Transverse colon (tissue), 4 donors: Measurements from ENCODE around the gene NDUFAF2. TPM values are rescaled to one million over a fixed set of nuclear protein-coding genes. Genes with fewer than 3 reads are reported as not detected.

Experiments used
- DNase-seq: peaks from one replicate; pipeline ENCODE4 v3.0.0-alpha.2; 2019
- H3K27ac ChIP-seq, 4 donors: fragments of 200-600 bp; sonication (generic); 2 replicates each; pipeline ENCODE4 v1.5.1; 2016 to 2018; ENCODE audit warnings: inconsistent platforms in 4 of 4
- H3K27me3 ChIP-seq: fragments of 200-600 bp; sonication (generic); 2 replicates; pipeline ENCODE4 v1.5.1; 2017; ENCODE audit warnings: inconsistent platforms
- H3K36me3 ChIP-seq, 4 donors: fragments of 200-600 bp; sonication (generic); 2 replicates each; pipeline ENCODE4 v1.5.1; 2017 to 2019; ENCODE audit warnings: inconsistent platforms in 4 of 4
- H3K4me1 ChIP-seq, 4 donors: fragments of 200-600 bp; sonication (generic); 2 replicates each; pipeline ENCODE4 v1.5.1; 2017 to 2020; ENCODE audit warnings: inconsistent platforms in 4 of 4
- H3K4me3 ChIP-seq, 4 donors: fragments of 200-600 bp; sonication (generic); 1 replicate in 1 of 4; 2 replicates in 3 of 4; pipeline versions ENCODE4 v1.5.1 to v1.6.1; 2017 to 2019; ENCODE audit warnings: inconsistent platforms in 4 of 4
- H3K9me3 ChIP-seq, 2 donors: fragments of 200-600 bp; sonication (generic); 2 replicates each; pipeline ENCODE4 v1.5.1; 2017 to 2019; ENCODE audit warnings: inconsistent platforms in 2 of 2
- CTCF ChIP-seq, 5 experiments: fragments of 200-600 bp in 3 of 5; fragments of 450-650 bp in 2 of 5; sonication (generic) in 3 of 5; IDR thresholded peaks; 1 replicate in 2 of 5; 2 replicates in 3 of 5; pipeline ENCODE4 v1.5.1; 2016 to 2017; ENCODE audit warnings: antibody characterized with exemption in 5 of 5, inconsistent platforms in 3 of 5, mild to moderate bottlenecking in 2 of 5, moderate library complexity in 1 of 5
- EP300 ChIP-seq: sonication (generic); formaldehyde crosslinking; IDR thresholded peaks from one replicate; pipeline ENCODE4 v1.6.1; 2017; ENCODE audit warnings: antibody characterized with exemption, low read depth
- POLR2A ChIP-seq: fragments of 450-650 bp; IDR thresholded peaks from one replicate; pipeline ENCODE4 v1.6.1; 2016; ENCODE audit warnings: antibody characterized with exemption, mild to moderate bottlenecking, moderate library complexity
- POLR2AphosphoS5 ChIP-seq, 3 donors: sonication (generic); formaldehyde crosslinking; IDR thresholded peaks; one replicate each; pipeline ENCODE4 v1.6.1; 2016; ENCODE audit warnings: antibody characterized with exemption in 3 of 3
- WGBS, 2 donors: methylation state at CpG; one replicate each; pipeline ENCODE4 v1.1.5; 2018; ENCODE audit warnings: low coverage in 1 of 2; 5-methylcytosine and 5-hydroxymethylcytosine counted together
- in situ Hi-C, 4 donors: fragments of 200-750 bp; cut with MboI; loops; one replicate each; pipeline versions ENCODE4 v1.15.0 to v1.15.1; 2017; ENCODE audit warnings: low sequenced_read_pairs in 3 of 4, low pct_ligation_motif_present in 1 of 4, low pct_unique_long_range_greater_than_20kb in 1 of 4
- intact Hi-C: fragments of 100-400 bp; cut with DNase I; formaldehyde crosslinking; loops from one replicate; pipeline ENCODE4 v1.15.1; 2023; ENCODE audit warnings: low total_unique reads
- total RNA-seq, 4 donors: library from RNA; depleted of rRNA; stranded (reverse); fragments of >200 nt; gene quantifications; one replicate each; pipeline ENCODE4 v1.1.0, GENCODE V29; 2016

The NDUFAF2 gene
- total RNA-seq, 4 donors from 2014 or later, result 8.2 to 26.5 (median 10.5) TPM

DNA sequence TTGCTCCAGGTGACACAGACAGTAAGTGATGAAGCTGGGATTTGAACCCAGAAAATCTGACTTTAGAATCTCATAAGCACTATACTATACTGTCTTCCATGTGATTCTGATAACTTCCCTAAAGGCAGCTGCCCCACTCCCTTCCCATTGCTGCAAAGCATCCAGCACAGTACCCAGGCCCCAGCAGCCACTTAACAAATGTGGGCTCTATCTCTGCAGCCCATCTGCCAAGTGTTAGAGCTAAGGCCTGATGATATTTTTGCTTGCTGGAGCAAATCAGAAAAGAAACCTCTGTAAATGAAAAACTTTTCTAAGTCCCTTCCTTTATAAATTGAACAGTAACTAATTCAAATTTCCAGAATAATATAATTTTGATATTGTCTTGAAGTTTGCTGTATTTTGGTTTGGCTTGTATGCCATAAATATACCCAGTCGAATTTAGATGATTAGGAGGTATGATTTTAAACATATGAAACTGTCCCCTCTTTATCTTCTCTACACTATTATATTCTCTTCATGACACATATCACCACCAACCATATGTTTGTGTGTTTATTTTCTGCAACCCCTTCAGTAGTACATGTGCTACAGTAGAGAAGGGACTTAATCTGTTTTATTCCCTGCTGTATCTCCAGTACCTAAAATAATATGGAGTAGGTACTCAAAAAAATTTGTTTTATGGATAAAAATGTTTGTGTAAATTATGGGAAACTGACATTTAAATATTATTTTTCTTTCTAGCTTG, 153.4 kb downstream of the NDUFAF2 start:
- TF ChIP-seq EP300 (no peak), POLR2AphosphoS5 (IDR thresholded peaks at IDR 0.05) (no peak), POLR2A (no peak), CTCF (IDR thresholded peaks at IDR 0.05) (no peak)
- 88 to 89% methylated on average over 1 of the region's 1 CpG for WGBS, 2 donors
- H3K4me1 ChIP-seq, result no peaks in the 10 kb centered on the region
- intact Hi-C loops, result loop anchor here (10.0 kb wide), 1 partner anchor 1514 kb away; no protein-coding TSS in a partner anchor
- H3K27ac ChIP-seq, result no peak overlapping the region
- H3K27me3 ChIP-seq, result no peaks in the 10 kb centered on the region
- in situ Hi-C loops, result no loop called here
- DNase-seq, result no peak
- no peak overlapping the region for H3K4me3 ChIP-seq
- H3K36me3 ChIP-seq, result no peaks in the 10 kb centered on the region
- no peaks in the 10 kb centered on the region for H3K9me3 ChIP-seq

- H3K36me3 ChIP-seq, result no peaks in the 10 kb centered on the region
- TF ChIP-seq EP300, result no peak
- no peak for TF ChIP-seq CTCF (IDR thresholded peaks at IDR 0.05)
- no peak for TF ChIP-seq POLR2AphosphoS5 (IDR thresholded peaks at IDR 0.05)
- no peak for TF ChIP-seq POLR2A
- no peaks in the 10 kb centered on the region for H3K4me1 ChIP-seq
- intact Hi-C loops, result no loop called here
- no peak overlapping the region for H3K27ac ChIP-seq
- in situ Hi-C loops, result no loop called here
- no peak for DNase-seq
- H3K9me3 ChIP-seq, result no peaks in the 10 kb centered on the region
- H3K27me3 ChIP-seq, result no peaks in the 10 kb centered on the region
- no peak overlapping the region for H3K4me3 ChIP-seq
- WGBS, 2 donors, result 76 to 83% methylated on average over 4 of the region's 4 CpGs
Observed at GRCh38 chr5:61100437-61100836, 155.4 kb downstream of the NDUFAF2 start.

GRCh38 chr5:61114441-61114840, 169.4 kb downstream of the NDUFAF2 start:
- intact Hi-C loops (no loop called here), in situ Hi-C loops (no loop called here)
- no peak overlapping the region for H3K27ac ChIP-seq
- DNase-seq, result no peak
- no peaks in the 10 kb centered on the region for H3K36me3 ChIP-seq
- WGBS, 2 donors, result 100% methylated on average over 1 of the region's 1 CpG
- H3K9me3 ChIP-seq, result peaks cover 0 to 5% of the 10 kb centered on the region in 2 donors
- H3K4me3 ChIP-seq, result no peak overlapping the region
- no peaks in the 10 kb centered on the region for H3K4me1 ChIP-seq
- H3K27me3 ChIP-seq, result no peaks in the 10 kb centered on the region
- no peak for TF ChIP-seq POLR2AphosphoS5 (IDR thresholded peaks at IDR 0.05)
- TF ChIP-seq POLR2A, result no peak
- no peak for TF ChIP-seq EP300
- TF ChIP-seq CTCF (IDR thresholded peaks at IDR 0.05), result no peak

GRCh38 chr5:61115968-61116367, 171.0 kb downstream of the NDUFAF2 start:
- no peaks in the 10 kb centered on the region for H3K27me3 ChIP-seq
- intact Hi-C loops (no loop called here), in situ Hi-C loops (no loop called here)
- H3K27ac ChIP-seq, result no peak overlapping the region
- no peaks in the 10 kb centered on the region for H3K4me1 ChIP-seq
- DNase-seq, result no peak
- TF ChIP-seq EP300 (no peak), POLR2AphosphoS5 (IDR thresholded peaks at IDR 0.05) (no peak), CTCF (IDR thresholded peaks at IDR 0.05) (no peak), POLR2A (no peak)
- peaks cover 0 to 5% of the 10 kb centered on the region in 2 donors for H3K9me3 ChIP-seq
- H3K4me3 ChIP-seq, result no peak overlapping the region
- no peaks in the 10 kb centered on the region for H3K36me3 ChIP-seq
- 87 to 97% methylated on average over 3 of the region's 3 CpGs for WGBS, 2 donors
